ENCODE results near the gene PRSS8.
"Not testable (repeated sequence)": the region's sequence is repeated elsewhere in the genome, so short reads cannot be mapped to it uniquely, and the experiment has no call there.

Gene PRSS8

DNA sequence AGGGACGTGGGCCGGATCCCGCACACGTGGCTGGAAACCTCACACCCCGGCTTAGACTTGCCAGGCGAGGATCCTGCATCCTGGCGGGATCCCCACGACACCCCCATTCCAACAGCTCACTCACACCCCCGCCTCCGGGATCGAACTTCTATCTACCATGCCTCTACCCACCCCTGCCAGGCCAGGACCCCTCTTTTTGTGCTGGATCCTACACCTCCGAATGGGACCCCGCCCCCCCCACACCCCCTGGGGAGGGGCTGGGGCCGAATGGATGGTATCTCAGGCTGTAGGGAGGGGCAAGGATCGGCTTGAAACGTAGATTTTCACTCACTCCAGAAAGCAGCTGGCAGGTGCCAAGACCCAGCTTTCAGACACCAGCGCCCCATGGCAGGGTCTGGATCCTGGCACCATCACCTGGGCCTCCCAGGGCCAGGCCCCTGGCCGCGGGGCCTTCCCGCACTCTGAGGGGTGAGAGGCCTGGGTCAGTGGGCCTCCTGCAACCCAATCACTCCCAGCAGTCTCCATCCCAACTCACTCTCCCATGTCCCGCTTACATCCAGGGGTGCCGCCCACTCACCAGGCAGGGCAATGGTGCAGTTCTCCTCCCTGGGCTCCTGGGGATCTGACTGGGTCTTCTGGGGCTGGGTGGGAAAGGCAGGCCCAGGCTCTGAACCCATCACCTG, 7.6 kb upstream of the PRSS8 start:
- TF ChIP-seq, protein P1, sequence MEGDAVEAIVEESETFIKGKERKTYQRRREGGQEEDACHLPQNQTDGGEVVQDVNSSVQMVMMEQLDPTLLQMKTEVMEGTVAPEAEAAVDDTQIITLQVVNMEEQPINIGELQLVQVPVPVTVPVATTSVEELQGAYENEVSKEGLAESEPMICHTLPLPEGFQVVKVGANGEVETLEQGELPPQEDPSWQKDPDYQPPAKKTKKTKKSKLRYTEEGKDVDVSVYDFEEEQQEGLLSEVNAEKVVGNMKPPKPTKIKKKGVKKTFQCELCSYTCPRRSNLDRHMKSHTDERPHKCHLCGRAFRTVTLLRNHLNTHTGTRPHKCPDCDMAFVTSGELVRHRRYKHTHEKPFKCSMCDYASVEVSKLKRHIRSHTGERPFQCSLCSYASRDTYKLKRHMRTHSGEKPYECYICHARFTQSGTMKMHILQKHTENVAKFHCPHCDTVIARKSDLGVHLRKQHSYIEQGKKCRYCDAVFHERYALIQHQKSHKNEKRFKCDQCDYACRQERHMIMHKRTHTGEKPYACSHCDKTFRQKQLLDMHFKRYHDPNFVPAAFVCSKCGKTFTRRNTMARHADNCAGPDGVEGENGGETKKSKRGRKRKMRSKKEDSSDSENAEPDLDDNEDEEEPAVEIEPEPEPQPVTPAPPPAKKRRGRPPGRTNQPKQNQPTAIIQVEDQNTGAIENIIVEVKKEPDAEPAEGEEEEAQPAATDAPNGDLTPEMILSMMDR (conservative IDR thresholded peaks at IDR 0.05; ENCODE audit: low read length) = no peak
- no peak overlapping the region; the same call in 1 of the 2 replicates for H3K4me3 ChIP-seq (ENCODE audit: low read length)
- DNase-seq (ENCODE audit: low read depth) = no peak

DNA sequence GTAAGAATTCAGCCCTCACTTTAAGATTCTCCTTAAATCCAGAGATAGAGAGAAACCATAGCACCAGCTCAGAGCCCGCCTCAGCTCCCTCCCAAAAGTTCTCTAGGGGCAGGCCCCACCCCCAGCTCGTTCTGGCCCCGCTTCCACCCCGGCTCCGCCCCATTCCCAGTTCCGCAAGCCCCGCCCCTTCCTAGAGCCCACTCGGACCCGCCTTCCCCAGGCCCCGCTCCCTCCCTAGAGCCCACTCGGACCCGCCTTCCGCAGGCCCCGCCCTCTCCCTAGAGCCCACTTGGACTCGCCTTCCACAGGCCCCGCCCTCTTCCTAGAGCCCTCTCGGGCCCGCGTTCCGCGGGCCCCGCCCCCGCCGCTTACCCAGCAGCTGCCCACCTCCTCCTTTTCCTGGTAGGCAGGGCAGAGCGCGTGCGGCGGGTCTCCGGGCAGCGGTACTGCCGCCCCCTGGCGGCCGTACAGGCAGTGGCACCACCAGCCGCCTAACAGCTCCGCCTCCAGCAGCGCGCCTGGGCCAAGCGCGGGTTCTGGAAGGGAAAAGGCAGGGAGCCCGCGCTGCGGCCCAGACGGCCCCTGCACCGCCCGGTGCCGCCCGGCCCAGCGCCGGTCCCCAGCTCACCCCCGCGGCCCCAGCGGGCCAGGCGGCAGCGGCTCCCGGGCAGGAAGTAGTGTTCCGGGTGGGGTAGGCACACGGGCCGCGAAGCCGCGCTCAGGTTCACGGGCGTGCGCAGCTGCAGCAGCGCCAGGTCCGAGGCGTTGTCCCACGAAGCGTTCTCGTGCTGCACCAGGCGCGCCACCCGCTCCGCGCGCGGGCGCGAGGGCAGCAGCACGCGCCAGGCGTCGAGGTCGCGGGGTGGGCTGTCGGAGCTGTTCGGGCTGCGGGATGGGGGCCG, 6.8 kb upstream of the PRSS8 start:
- H3K4me3 ChIP-seq (ENCODE audit: low read length) = peak overlapping the region; percentile 47
- peak; percentile 98 for DNase-seq (ENCODE audit: low read depth)
- TF ChIP-seq, protein P1 (conservative IDR thresholded peaks at IDR 0.05; ENCODE audit: low read length) = peak; percentile 71

DNA sequence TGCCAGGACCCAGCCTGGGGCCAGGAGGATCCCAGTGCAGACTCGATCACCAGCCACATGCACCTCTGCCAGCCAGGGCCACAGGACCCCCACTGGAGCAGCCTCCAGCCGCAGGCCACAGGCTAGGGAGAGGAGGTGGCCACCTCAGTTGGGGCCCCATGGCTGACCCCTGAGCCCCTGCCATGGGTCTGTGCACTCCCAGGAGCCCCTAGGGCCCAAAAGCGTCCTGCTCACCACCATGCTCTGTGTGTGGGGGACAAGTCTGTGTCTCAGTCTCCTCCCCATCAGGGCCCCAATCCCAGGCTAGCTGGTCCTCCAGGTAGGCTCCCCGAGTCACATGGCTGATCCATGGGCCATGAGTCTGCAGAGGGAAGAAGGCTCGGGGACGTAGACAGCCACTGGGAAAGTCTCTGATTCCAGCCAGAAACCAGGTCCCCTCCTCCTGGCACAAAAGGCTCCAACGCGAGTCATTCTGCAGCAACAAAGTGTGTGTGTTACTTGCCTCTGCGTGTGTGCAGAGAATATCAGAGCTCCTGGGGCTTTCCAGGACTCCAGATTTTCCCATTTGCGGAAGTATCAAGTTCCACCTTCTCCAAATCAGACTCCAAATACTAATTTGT, 6.1 kb upstream of the PRSS8 start:
- peak overlapping the region; percentile 40 for H3K4me3 ChIP-seq (ENCODE audit: low read length)
- DNase-seq (ENCODE audit: low read depth) = no peak
- TF ChIP-seq, protein P1 (conservative IDR thresholded peaks at IDR 0.05; ENCODE audit: low read length) = no peak

DNA sequence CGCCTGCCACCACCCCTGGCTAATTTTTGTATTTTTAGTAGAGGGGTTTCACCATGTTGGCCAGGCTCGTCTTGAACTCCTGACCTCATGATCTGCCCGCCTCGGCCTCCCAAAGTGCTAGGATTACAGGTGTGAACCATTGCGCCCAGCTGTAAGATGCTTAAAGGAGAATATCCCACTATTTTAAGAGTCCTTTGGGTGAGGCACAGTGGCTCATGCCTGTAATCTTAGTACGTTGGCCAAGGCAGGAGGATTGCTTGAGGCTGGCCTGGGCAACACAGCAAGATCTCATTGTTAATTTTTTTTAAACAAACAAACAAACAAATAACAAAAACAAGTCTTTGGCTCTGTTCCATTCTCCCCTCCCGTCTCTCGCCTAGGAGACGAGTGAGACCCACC, 5.5 kb upstream of the PRSS8 start:
- not testable (repeated sequence) for DNase-seq (ENCODE audit: low read depth); H3K4me3 ChIP-seq (ENCODE audit: low read length)

DNA sequence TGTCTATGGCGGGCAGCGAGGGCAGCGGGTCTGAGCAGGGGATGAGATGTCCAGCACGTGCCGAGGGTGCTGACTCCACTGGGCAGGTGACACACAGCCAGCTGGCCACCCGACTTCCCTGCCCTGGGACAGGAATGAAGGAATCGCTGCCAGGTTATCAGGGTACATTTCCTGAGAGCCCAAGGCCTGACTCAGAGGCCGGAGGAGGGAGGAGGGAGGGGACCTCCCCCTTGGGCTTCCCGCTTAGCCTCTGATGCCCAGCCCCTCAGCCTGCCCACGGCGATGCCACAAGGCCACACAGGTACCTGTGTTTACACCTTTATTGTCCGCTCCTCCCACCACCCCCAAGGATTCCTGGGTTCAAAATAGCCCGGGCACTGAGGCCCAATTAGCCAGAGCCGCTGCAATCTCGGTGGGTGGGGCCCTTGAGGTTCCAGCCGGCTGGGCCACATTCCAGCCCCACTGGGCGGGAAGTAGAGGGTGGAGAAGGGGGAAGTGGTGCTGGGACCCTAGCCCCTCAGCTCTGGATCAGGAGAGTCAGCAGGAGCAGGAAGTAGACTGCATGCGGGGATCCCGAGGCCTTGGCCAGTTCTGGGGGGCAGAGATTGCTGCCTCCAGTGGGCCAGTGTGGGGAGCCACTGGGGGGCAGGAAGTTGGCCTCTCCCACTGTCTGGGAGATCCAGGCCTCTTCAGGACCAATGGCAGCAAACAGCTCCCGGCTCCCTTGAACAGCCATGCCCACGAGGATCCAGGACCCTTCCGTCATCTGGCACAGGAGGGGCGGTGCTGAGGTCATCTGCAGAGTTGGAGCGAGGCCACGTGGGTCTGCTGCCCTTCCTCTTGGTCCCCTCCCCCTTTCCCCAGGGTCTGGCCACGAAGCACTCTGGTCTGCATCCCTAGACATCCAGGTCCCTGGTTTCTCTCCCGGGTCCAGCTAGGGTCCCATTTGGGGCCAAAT, 3.4 kb upstream of the PRSS8 start:
- no peak overlapping the region for H3K4me3 ChIP-seq (ENCODE audit: low read length)
- peak; percentile 63 for DNase-seq (ENCODE audit: low read depth)
- TF ChIP-seq, protein P1 (conservative IDR thresholded peaks at IDR 0.05; ENCODE audit: low read length) = no peak

DNA sequence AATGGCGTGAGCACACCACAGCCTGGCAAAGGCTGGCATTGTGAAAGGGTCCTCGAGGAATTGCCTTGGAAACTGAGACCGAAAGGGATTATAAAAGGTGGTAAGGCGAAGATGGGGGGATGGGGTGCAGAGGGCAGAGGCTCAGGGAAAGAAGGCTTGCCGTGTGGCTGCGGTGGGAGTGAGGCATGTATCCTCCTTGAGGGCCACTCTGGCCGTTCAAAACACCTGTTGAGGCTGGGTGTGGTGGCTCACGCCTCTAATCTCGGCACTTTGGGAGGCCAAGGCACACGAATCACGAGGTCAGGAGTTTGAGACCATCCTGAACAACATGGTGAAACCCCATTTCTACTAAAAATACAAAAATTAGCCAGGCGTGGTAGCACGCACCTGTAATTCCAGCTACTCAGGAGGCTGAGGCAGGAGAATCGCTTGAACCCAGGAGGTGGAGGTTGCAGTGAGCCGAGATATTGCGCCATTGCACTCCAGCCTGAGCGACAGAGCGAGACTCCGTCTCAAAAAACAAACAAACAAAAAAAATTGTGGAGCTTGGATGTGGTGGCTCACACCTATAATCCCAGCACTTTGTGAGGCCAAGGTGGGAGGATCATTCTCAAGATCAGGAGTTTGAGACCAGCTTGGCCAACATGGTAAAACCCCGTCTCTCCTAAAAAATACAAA, 1.4 kb upstream of the PRSS8 start:
- not testable (repeated sequence) for DNase-seq (ENCODE audit: low read depth); H3K4me3 ChIP-seq (ENCODE audit: low read length)

DNA sequence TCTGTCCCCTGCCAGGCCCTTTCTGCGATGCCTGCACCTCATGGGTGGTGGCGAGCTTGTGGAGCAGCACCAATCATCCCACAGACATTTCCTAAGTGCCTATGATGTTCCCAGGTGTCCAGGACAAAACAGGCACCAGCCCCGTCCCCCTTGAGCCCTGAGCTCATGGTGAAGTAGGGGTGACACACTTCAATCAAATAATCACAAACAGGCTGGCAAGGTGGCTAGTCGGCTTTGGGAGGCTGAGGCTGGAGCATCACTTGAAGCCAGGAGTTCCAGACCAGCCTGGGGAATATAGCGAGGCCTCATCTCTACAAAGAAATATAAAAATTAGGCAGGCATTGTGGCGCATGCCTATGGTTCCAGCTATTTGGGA, 748 bp upstream of the PRSS8 start:
- H3K4me3 ChIP-seq (ENCODE audit: low read length) = no peak overlapping the region
- TF ChIP-seq, protein P1 (conservative IDR thresholded peaks at IDR 0.05; ENCODE audit: low read length) = no peak
- no peak for DNase-seq (ENCODE audit: low read depth)

All from AG10803 (cell line).